OCI-LY7 (cell line): ENCODE results near the gene ERC1. TPM values are rescaled to one million over a fixed set of nuclear protein-coding genes. Genes with fewer than 3 reads are reported as not detected.

Source experiments
- BruUV-seq: library from RNA; stranded (reverse); fragments of 400-500 nt; replicated peaks from 2 replicates; lab custom pipeline; 2021; lab: Mats Ljungman, UMichigan
- CTCF ChIA-PET: fragments of 300-600 bp; sonication (Branson Sonifier 250); formaldehyde crosslinking; loops from one replicate; lab custom pipeline; 2022; ENCODE audit warnings: antibody characterized with exemption; ENCODE audit not compliant: unreplicated experiment; lab: Charles Lee
- POLR2A ChIA-PET: fragments of 300-600 bp; sonication (Branson Sonifier 250); formaldehyde crosslinking; loops from one replicate; lab custom pipeline; 2022; ENCODE audit warnings: antibody characterized with exemption; lab: Charles Lee
- DNase-seq: peaks from one replicate; pipeline ENCODE4 v3.0.0-alpha.2; 2015; ENCODE audit warnings: low spot score
- H2AFZ ChIP-seq: fragments of 200-600 bp; sonication (generic), shearing (Covaris generic); 2 replicates; pipeline ENCODE4 v1.6.1; 2014; ENCODE audit warnings: mild to moderate bottlenecking, antibody characterized with exemption, low read length, moderate library complexity
- H3K27ac ChIP-seq: fragments of 200-600 bp; sonication (generic); 2 replicates; pipeline ENCODE4 v1.5.1; 2014; ENCODE audit warnings: mixed run types, low read depth, mild to moderate bottlenecking, moderate library complexity, low read length, inconsistent platforms; ENCODE audit not compliant: poor library complexity, severe bottlenecking
- H3K36me3 ChIP-seq: fragments of 200-600 bp; sonication (generic); 2 replicates; pipeline ENCODE4 v1.6.1; 2014; ENCODE audit warnings: mild to moderate bottlenecking, antibody characterized with exemption, low read length, moderate library complexity, mixed read lengths; ENCODE audit not compliant: insufficient read depth
- H3K4me1 ChIP-seq: fragments of 200-600 bp; sonication (generic); 2 replicates; pipeline ENCODE4 v1.5.1; 2014; ENCODE audit warnings: mild to moderate bottlenecking, low read length; ENCODE audit not compliant: insufficient read depth, poor library complexity, severe bottlenecking
- H3K4me2 ChIP-seq: fragments of 200-600 bp; sonication (generic); 2 replicates; pipeline ENCODE4 v1.6.1; 2014; ENCODE audit warnings: mild to moderate bottlenecking, low read length
- H3K4me3 ChIP-seq: fragments of 200-600 bp; sonication (generic); 2 replicates; pipeline ENCODE4 v1.5.1; 2014; ENCODE audit warnings: mild to moderate bottlenecking, low read depth, low read length; ENCODE audit not compliant: poor library complexity, severe bottlenecking
- H3K79me2 ChIP-seq: fragments of 200-600 bp; sonication (generic); 2 replicates; pipeline ENCODE4 v1.6.1; 2016; ENCODE audit warnings: low read depth, mild to moderate bottlenecking, low read length, moderate library complexity, mixed read lengths; ENCODE audit not compliant: insufficient read depth
- H3K9me2 ChIP-seq: fragments of 200-600 bp; sonication (generic); 2 replicates; pipeline ENCODE4 v1.6.1; 2016; ENCODE audit warnings: mild to moderate bottlenecking, low read length, mixed read lengths; ENCODE audit not compliant: insufficient read depth
- H3K9me3 ChIP-seq: fragments of 200-600 bp; sonication (generic); 2 replicates; pipeline ENCODE4 v1.6.1; 2014; ENCODE audit warnings: mild to moderate bottlenecking, mixed run types, low read length, mixed read lengths
- H4K20me1 ChIP-seq: fragments of 200-600 bp; sonication (generic); 2 replicates; pipeline ENCODE4 v1.6.1; 2014; ENCODE audit warnings: mild to moderate bottlenecking, antibody characterized with exemption, low read length, moderate library complexity, mixed read lengths; ENCODE audit not compliant: insufficient read depth
- CTCF ChIP-seq: fragments of 200-600 bp; sonication (generic); conservative IDR thresholded peaks from 2 replicates; pipeline ENCODE4 v1.5.1; 2014; ENCODE audit warnings: mild to moderate bottlenecking, antibody characterized with exemption, low read length, moderate library complexity, mixed read lengths
- EZH2phosphoT487 ChIP-seq: fragments of 200-600 bp; sonication (generic); IDR thresholded peaks from 2 replicates; pipeline ENCODE4 v1.6.1; 2018; ENCODE audit warnings: low read depth, borderline replicate concordance, mild to moderate bottlenecking, mixed run types, antibody characterized with exemption, low read length, moderate library complexity, mixed read lengths
- intact Hi-C: fragments of 100-400 bp; cut with micrococcal nuclease; formaldehyde crosslinking; loops from one replicate; pipeline ENCODE4 v1.10.0; 2022; ENCODE audit not compliant: unreplicated experiment
- total RNA-seq, 2 experiments: library from RNA; depleted of rRNA in 1 of 2; stranded (reverse); fragments of >200 nt in 1 of 2; shearing (Covaris generic) in 1 of 2; gene quantifications; 2 replicates each; pipeline ENCODE4 v1.2.3, GENCODE V29; 2014 to 2022

The ERC1 gene
- total RNA-seq, 2 experiments from 2014 or later: 26.9 to 86.9 TPM

- H3K4me1 ChIP-seq: no peaks in the 10 kb centered on the region
- POLR2A ChIA-PET: interaction anchor here (0.6 kb wide), 1 partner anchor 174 kb away, joined by 4 read pairs; no protein-coding TSS in a partner anchor
- H3K9me2 ChIP-seq: no peaks in the 10 kb centered on the region
- no peak overlapping the region for H3K4me2 ChIP-seq
- no peak for DNase-seq
- H2AFZ ChIP-seq: no peak overlapping the region
- H3K4me3 ChIP-seq: no peak overlapping the region
- intact Hi-C loops: no loop called here
- H3K27ac ChIP-seq: no peak overlapping the region
- no peaks in the 10 kb centered on the region for H4K20me1 ChIP-seq
- TF ChIP-seq EZH2phosphoT487: no peak
- no peak for TF ChIP-seq CTCF
- no peaks in the 10 kb centered on the region for H3K36me3 ChIP-seq
- H3K9me3 ChIP-seq: no peaks in the 10 kb centered on the region
- CTCF ChIA-PET: interaction anchor here (1.0 kb wide), 1 partner anchor 9 kb away, joined by 3 read pairs; no protein-coding TSS in a partner anchor
- BruUV-seq: no TSS peak
- H3K79me2 ChIP-seq: no peaks in the 10 kb centered on the region
Observed at GRCh38 chr12:1127021-1127420, 136.0 kb downstream of the ERC1 start.

- POLR2A ChIA-PET: no interaction called here
- no peaks in the 10 kb centered on the region for H3K9me3 ChIP-seq
- no peaks in the 10 kb centered on the region for H3K9me2 ChIP-seq
- H2AFZ ChIP-seq: no peak overlapping the region
- H3K4me2 ChIP-seq: no peak overlapping the region
- no peaks in the 10 kb centered on the region for H3K79me2 ChIP-seq
- BruUV-seq: no TSS peak
- intact Hi-C loops: no loop called here
- CTCF ChIA-PET: no interaction called here
- H3K4me3 ChIP-seq: no peak overlapping the region
- DNase-seq: no peak
- H3K36me3 ChIP-seq: peaks cover 9% of the 10 kb centered on the region; the same call in 1 of the 2 replicates
- TF ChIP-seq CTCF (no peak), EZH2phosphoT487 (no peak)
- no peaks in the 10 kb centered on the region for H4K20me1 ChIP-seq
- no peak overlapping the region for H3K27ac ChIP-seq
- no peaks in the 10 kb centered on the region for H3K4me1 ChIP-seq
Observed at GRCh38 chr12:1130164-1130563, 139.1 kb downstream of the ERC1 start.

- TF ChIP-seq EZH2phosphoT487 (no peak), CTCF (no peak)
- no peak for DNase-seq
- Histone ChIP-seq H3K36me3 (peaks cover 9% of the 10 kb centered on the region; the same call in 1 of the 2 replicates), H2AFZ (no peak overlapping the region), H3K9me3 (no peaks in the 10 kb centered on the region), H4K20me1 (no peaks in the 10 kb centered on the region), H3K4me3 (no peak overlapping the region), H3K79me2 (no peaks in the 10 kb centered on the region), H3K27ac (no peak overlapping the region), H3K9me2 (no peaks in the 10 kb centered on the region), H3K4me2 (no peak overlapping the region), H3K4me1 (no peaks in the 10 kb centered on the region)
- intact Hi-C loops: no loop called here
- no TSS peak for BruUV-seq
- POLR2A ChIA-PET: interaction anchor here (0.6 kb wide), 1 partner anchor 140 kb away, joined by 3 read pairs; no protein-coding TSS in a partner anchor
- CTCF ChIA-PET: no interaction called here
Observed at GRCh38 chr12:1130571-1130970, 139.5 kb downstream of the ERC1 start.
